Liver (tissue), 9 donors: ENCODE data around the gene C8B. TPM values are rescaled to one million over a fixed set of nuclear protein-coding genes. Genes with fewer than 3 reads are reported as not detected.
A peak's percentile ranks its signal among the peaks of the same experiment; 100 is the strongest.

Source experiments
- DNase-seq: peaks from one replicate; pipeline ENCODE4 v3.0.0-alpha.2; 2017; ENCODE audit warnings: low spot score
- H3K27ac ChIP-seq, 2 donors: one replicate each; pipeline ENCODE4 v1.7.0; 2013; ENCODE audit warnings: inconsistent platforms in 2 of 2, low read length in 2 of 2, control low read depth in 1 of 2, low read depth in 1 of 2, mild to moderate bottlenecking in 1 of 2
- H3K27me3 ChIP-seq, 4 donors: one replicate each; pipeline versions ENCODE4 v1.6.1 to v1.7.0; 2013; ENCODE audit warnings: low read length in 3 of 4, inconsistent platforms in 1 of 4, mild to moderate bottlenecking in 1 of 4, moderate library complexity in 1 of 4; ENCODE audit not compliant: control insufficient read depth in 4 of 4, insufficient read depth in 4 of 4
- H3K36me3 ChIP-seq, 4 donors: one replicate each; pipeline versions ENCODE4 v1.6.1 to v1.7.0; 2013; ENCODE audit warnings: low read length in 3 of 4, mild to moderate bottlenecking in 3 of 4, low read depth in 1 of 4, moderate library complexity in 1 of 4; ENCODE audit not compliant: control insufficient read depth in 4 of 4, insufficient read depth in 3 of 4
- H3K4me1 ChIP-seq, 4 donors: one replicate each; pipeline versions ENCODE4 v1.6.1 to v1.7.0; 2013; ENCODE audit warnings: low read length in 3 of 4, mild to moderate bottlenecking in 3 of 4, moderate library complexity in 1 of 4; ENCODE audit not compliant: control insufficient read depth in 4 of 4, insufficient read depth in 4 of 4
- H3K4me3 ChIP-seq, 3 donors: one replicate each; pipeline versions ENCODE4 v1.6.1 to v1.7.0; 2013; ENCODE audit warnings: low read length in 3 of 3, control low read depth in 1 of 3, low read depth in 1 of 3, mild to moderate bottlenecking in 1 of 3
- H3K9ac ChIP-seq, 2 donors: one replicate each; pipeline ENCODE4 v1.7.0; 2013; ENCODE audit warnings: low read length in 2 of 2, mild to moderate bottlenecking in 2 of 2, moderate library complexity in 2 of 2, control low read depth in 1 of 2, low read depth in 1 of 2
- H3K9me3 ChIP-seq, 4 donors: one replicate each; pipeline versions ENCODE4 v1.6.1 to v1.7.0; 2013; ENCODE audit warnings: low read length in 3 of 4; ENCODE audit not compliant: control insufficient read depth in 4 of 4
- FOXA1 ChIP-seq: IDR thresholded peaks from 2 replicates; pipeline ENCODE4 v1.6.1; 2016; ENCODE audit warnings: antibody characterized with exemption
- HNF4A ChIP-seq, 2 donors: conservative IDR thresholded peaks; 2 replicates each; pipeline ENCODE4 v1.6.1; 2016; ENCODE audit warnings: antibody characterized with exemption in 2 of 2, mild to moderate bottlenecking in 2 of 2
- JUND ChIP-seq, 2 donors: IDR thresholded peaks; 2 replicates each; pipeline ENCODE4 v1.6.1; 2016; ENCODE audit warnings: antibody characterized with exemption in 2 of 2
- NR2F2 ChIP-seq: IDR thresholded peaks from 2 replicates; pipeline ENCODE4 v1.6.1; 2016; ENCODE audit warnings: antibody characterized with exemption
- REST ChIP-seq: IDR thresholded peaks from 2 replicates; pipeline ENCODE4 v1.6.1; 2016; ENCODE audit warnings: antibody characterized with exemption, mild to moderate bottlenecking
- RXRA ChIP-seq, 2 donors: IDR thresholded peaks; 2 replicates each; pipeline ENCODE4 v1.6.1; 2017 to 2018; ENCODE audit warnings: antibody characterized with exemption in 2 of 2, mild to moderate bottlenecking in 1 of 2
- YY1 ChIP-seq: IDR thresholded peaks from 2 replicates; pipeline ENCODE4 v1.6.1; 2016; ENCODE audit warnings: antibody characterized with exemption, mild to moderate bottlenecking
- WGBS: extraction: QIAGEN DNeasy Blood & Tissue Kit; methylation state at CpG from one replicate; pipeline ENCODE4 v1.1.7; 2013; 5-methylcytosine and 5-hydroxymethylcytosine counted together
- polyA plus RNA-seq, 2 donors: library from polyadenylated mRNA; stranded (reverse) in 1 of 2; unstranded in 1 of 2; fragments of 200-250 nt in 1 of 2; fragments of >200 nt in 1 of 2; fragmentation: Nextera tagmentation in 1 of 2; extraction: Ambion mirVana in 1 of 2; gene quantifications; one replicate each; pipeline versions ENCODE4 v1.2.1 to v1.2.3, GENCODE V29; 2013 to 2015
- total RNA-seq, 2 donors: library from RNA; depleted of rRNA; stranded (reverse); fragments of >200 nt; gene quantifications; one replicate each; pipeline ENCODE4 v1.2.3, GENCODE V29; 2014
- TF ChIP-seq, protein P1 (sequence below): fragments of 150-350 bp; IDR thresholded peaks from 2 replicates; pipeline ENCODE4 v1.5.1; 2017; ENCODE audit warnings: improper control_type of control experiment, low read depth, low read length; ENCODE audit not compliant: missing input control
- donor health status: healthy.
- donor health status: healthy.
- donor health status: healthy.
- donor health status: healthy.
- donor health status: healthy.

Gene C8B
- total and polyA plus RNA-seq, 4 donors: 151 to 703 (median 356) TPM

DNA sequence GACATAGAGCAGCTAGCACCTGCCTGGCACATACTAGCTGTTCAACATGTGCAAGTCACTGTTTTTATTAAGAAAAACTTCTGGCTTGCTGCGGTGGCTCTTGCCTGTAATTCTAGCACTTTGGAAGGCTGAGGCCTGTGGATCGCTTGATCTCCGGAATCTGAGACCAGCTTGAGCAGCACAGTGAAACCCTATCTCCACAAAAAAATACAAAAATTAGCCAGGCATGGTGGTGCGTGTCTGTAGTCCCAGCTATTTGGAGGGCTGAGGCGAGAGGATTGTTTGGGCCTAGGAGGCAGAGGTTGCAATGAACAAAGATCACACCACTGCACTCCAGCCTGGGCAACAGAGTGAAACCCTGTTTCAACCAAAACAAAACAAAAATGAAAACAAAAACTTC is 27.7 kb upstream of the C8B start:
- H3K4me3 ChIP-seq: no peak overlapping the region
- WGBS: 86% methylated on average over 5 of the region's 5 CpGs
- DNase-seq: no peak

GRCh38 chr1:56992318-56993125 is 26.7 kb upstream of the C8B start:
- TF ChIP-seq NR2F2: no peak
- no peak for TF ChIP-seq RXRA (IDR thresholded peaks at IDR 0.05)
- no peak for TF ChIP-seq FOXA1
- no peak overlapping the region for H3K4me3 ChIP-seq
- H3K9me3 ChIP-seq: no peaks in the 10 kb centered on the region
- H3K27ac ChIP-seq: no peak overlapping the region
- H3K9ac ChIP-seq: no peak overlapping the region
- no peak for DNase-seq
- H3K4me1 ChIP-seq: peaks cover 0 to 24% (median 8%) of the 10 kb centered on the region in 4 donors
- 90% methylated on average over 15 of the region's 15 CpGs for WGBS
- no peaks in the 10 kb centered on the region for H3K27me3 ChIP-seq
- H3K36me3 ChIP-seq: peaks cover 0 to 3% (median 1%) of the 10 kb centered on the region in 4 donors

More for the DNA sequence above, 27.7 kb upstream of the C8B start:
- H3K27ac ChIP-seq: peak overlapping the region; percentile 25 to 40
- H3K4me1 ChIP-seq: peaks cover 0 to 24% (median 8%) of the 10 kb centered on the region in 4 donors
- TF ChIP-seq, protein P1, sequence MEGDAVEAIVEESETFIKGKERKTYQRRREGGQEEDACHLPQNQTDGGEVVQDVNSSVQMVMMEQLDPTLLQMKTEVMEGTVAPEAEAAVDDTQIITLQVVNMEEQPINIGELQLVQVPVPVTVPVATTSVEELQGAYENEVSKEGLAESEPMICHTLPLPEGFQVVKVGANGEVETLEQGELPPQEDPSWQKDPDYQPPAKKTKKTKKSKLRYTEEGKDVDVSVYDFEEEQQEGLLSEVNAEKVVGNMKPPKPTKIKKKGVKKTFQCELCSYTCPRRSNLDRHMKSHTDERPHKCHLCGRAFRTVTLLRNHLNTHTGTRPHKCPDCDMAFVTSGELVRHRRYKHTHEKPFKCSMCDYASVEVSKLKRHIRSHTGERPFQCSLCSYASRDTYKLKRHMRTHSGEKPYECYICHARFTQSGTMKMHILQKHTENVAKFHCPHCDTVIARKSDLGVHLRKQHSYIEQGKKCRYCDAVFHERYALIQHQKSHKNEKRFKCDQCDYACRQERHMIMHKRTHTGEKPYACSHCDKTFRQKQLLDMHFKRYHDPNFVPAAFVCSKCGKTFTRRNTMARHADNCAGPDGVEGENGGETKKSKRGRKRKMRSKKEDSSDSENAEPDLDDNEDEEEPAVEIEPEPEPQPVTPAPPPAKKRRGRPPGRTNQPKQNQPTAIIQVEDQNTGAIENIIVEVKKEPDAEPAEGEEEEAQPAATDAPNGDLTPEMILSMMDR: no peak
- peak in 1 of 2 donors; percentile 10 for TF ChIP-seq JUND (IDR thresholded peaks at IDR 0.05)
- no peak for TF ChIP-seq REST
- peak in 1 of 2 donors; percentile 51 for TF ChIP-seq HNF4A (conservative IDR thresholded peaks at IDR 0.05)
- peak in 1 of 2 donors; percentile 17 for TF ChIP-seq RXRA (IDR thresholded peaks at IDR 0.05)
- H3K9me3 ChIP-seq: no peaks in the 10 kb centered on the region
- H3K27me3 ChIP-seq: no peaks in the 10 kb centered on the region
- no peak overlapping the region for H3K9ac ChIP-seq
- peaks cover 0 to 3% (median 1%) of the 10 kb centered on the region in 4 donors for H3K36me3 ChIP-seq

DNA sequence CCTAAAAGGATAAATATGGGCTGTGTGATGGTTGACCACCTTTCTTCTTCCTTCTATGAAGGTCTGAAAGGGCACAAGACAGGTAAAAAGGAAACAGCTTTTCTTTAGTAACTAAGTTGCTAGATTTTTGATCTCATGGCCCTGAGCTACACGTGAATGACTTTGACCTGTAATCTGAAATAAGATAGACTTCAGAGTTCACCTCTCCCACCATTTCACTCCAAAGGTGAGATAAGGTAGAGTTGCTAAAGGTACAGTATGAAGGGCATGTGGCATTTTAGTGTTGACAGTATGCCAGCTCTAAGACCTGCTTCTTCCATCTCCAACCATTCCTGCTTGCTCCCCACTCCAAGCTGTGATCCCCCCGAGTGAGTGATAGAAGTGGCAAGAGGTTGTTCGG is 25.8 kb upstream of the C8B start:
- H3K4me1 ChIP-seq: peaks cover 0 to 24% (median 8%) of the 10 kb centered on the region in 4 donors
- H3K4me3 ChIP-seq: no peak overlapping the region
- H3K27ac ChIP-seq: no peak overlapping the region
- 77% methylated on average over 3 of the region's 3 CpGs for WGBS
- no peaks in the 10 kb centered on the region for H3K9me3 ChIP-seq
- no peak overlapping the region for H3K9ac ChIP-seq
- no peaks in the 10 kb centered on the region for H3K27me3 ChIP-seq
- TF ChIP-seq YY1: no peak
- peak in 1 of 2 donors; percentile 14 for TF ChIP-seq HNF4A (conservative IDR thresholded peaks at IDR 0.05)
- DNase-seq: no peak
- H3K36me3 ChIP-seq: peaks cover 0 to 2% (median 0%) of the 10 kb centered on the region in 4 donors
